H1 (cell line): Measurements from ENCODE around the gene DYRK1A. TPM values are rescaled to one million over a fixed set of nuclear protein-coding genes. Genes with fewer than 3 reads are reported as not detected.

ENCODE experiments used
- CTCF ChIA-PET: fragments of 300-600 bp; sonication (Branson Sonifier 250); formaldehyde crosslinking; loops from one replicate; lab custom pipeline; 2021; ENCODE audit not compliant: partially characterized antibody; lab: Charles Lee
- POLR2A ChIA-PET: fragments of 300-600 bp; sonication (Branson Sonifier 250); formaldehyde crosslinking; loops from one replicate; lab custom pipeline; 2021; ENCODE audit warnings: inconsistent platforms; ENCODE audit not compliant: partially characterized antibody; lab: Charles Lee
- DNase-seq, 2 experiments: peaks; one replicate each; pipeline versions ENCODE4 v3.0.0 to v3.0.0-alpha.2; 2010 to 2022; ENCODE audit warnings: low spot score in 2 of 2, low read depth in 1 of 2, mixed read lengths in 1 of 2
- FAIRE-seq: peaks from 2 replicates; lab custom pipeline; 2011; peaks lifted over from hg19 to GRCh38; lab: Jason Lieb, UNC
- H2AFZ ChIP-seq: 2 replicates; pipeline ENCODE4 v1.8.1; 2012; ENCODE audit warnings: low read length, inconsistent platforms
- H2AK5ac ChIP-seq: 2 replicates; pipeline ENCODE4 v1.6.1; 2013; ENCODE audit warnings: low read depth, low read length
- H2BK120ac ChIP-seq: replicated peaks from 2 replicates; pipeline ENCODE3; 2013; ENCODE audit warnings: low read depth, low read length, inconsistent platforms
- H2BK12ac ChIP-seq: 2 replicates; pipeline ENCODE4 v1.6.1; 2013; ENCODE audit warnings: low read depth, low read length
- H2BK15ac ChIP-seq: 2 replicates; pipeline ENCODE4 v1.6.1; 2013; ENCODE audit warnings: low read length
- H2BK20ac ChIP-seq: 2 replicates; pipeline ENCODE4 v1.6.1; 2013; ENCODE audit warnings: low read length
- H2BK5ac ChIP-seq: 2 replicates; pipeline ENCODE4 v1.6.1; 2013; ENCODE audit warnings: low read depth, low read length
- H3K14ac ChIP-seq: 2 replicates; pipeline ENCODE4 v1.6.1; 2013; ENCODE audit warnings: inconsistent platforms; ENCODE audit not compliant: insufficient read length
- H3K18ac ChIP-seq: 2 replicates; pipeline ENCODE4 v1.6.1; 2013; ENCODE audit warnings: low read length; ENCODE audit errors: extremely low read depth
- H3K23ac ChIP-seq: 2 replicates; pipeline ENCODE4 v1.6.1; 2013; ENCODE audit warnings: inconsistent platforms; ENCODE audit not compliant: insufficient read length
- H3K23me2 ChIP-seq: 2 replicates; pipeline ENCODE4 v1.6.1; 2013; ENCODE audit warnings: low read depth, low read length
- H3K27ac ChIP-seq: 2 replicates; pipeline ENCODE4 v1.6.1; 2011; ENCODE audit warnings: low read depth, low read length, inconsistent platforms
- H3K27me3 ChIP-seq, 4 experiments: replicated peaks in 1 of 4; 1 replicate in 1 of 4; 2 replicates in 3 of 4; pipeline versions ENCODE4 v1.6.1 to v1.8.1; 2011 to 2013; ENCODE audit warnings: low read length in 3 of 4, mild to moderate bottlenecking in 3 of 4, inconsistent platforms in 2 of 4, mixed read lengths in 2 of 4, moderate library complexity in 1 of 4; ENCODE audit not compliant: control insufficient read depth in 3 of 4, insufficient read depth in 3 of 4; ENCODE audit errors: extremely low read depth in 1 of 4
- H3K36me3 ChIP-seq, 4 experiments: 2 replicates each; pipeline versions ENCODE4 v1.6.1 to v1.8.1; 2011 to 2013; ENCODE audit warnings: mild to moderate bottlenecking in 4 of 4, low read length in 3 of 4, moderate library complexity in 2 of 4, control low read depth in 1 of 4, inconsistent platforms in 1 of 4; ENCODE audit not compliant: insufficient read depth in 4 of 4, control insufficient read depth in 2 of 4
- H3K4ac ChIP-seq: replicated peaks from 2 replicates; pipeline ENCODE3; 2013; ENCODE audit warnings: low read length, low read depth, mixed read lengths, inconsistent platforms; ENCODE audit not compliant: insufficient read length
- H3K4me1 ChIP-seq, 4 experiments: replicated peaks in 1 of 4; 1 replicate in 1 of 4; 2 replicates in 3 of 4; pipeline versions ENCODE4 v1.6.1 to v1.8.1; 2011 to 2013; ENCODE audit warnings: low read length in 3 of 4, inconsistent platforms in 2 of 4, mixed read lengths in 1 of 4; ENCODE audit not compliant: insufficient read depth in 4 of 4, control insufficient read depth in 3 of 4
- H3K4me2 ChIP-seq, 2 experiments: 2 replicates each; pipeline versions ENCODE4 v1.6.1 to v1.8.1; 2011 to 2013; ENCODE audit warnings: low read depth in 2 of 2, low read length in 2 of 2, control low read depth in 1 of 2, inconsistent platforms in 1 of 2, mild to moderate bottlenecking in 1 of 2; ENCODE audit not compliant: insufficient read depth in 1 of 2
- H3K4me3 ChIP-seq, 4 experiments: fragments of 200-600, 300-600 bp in 1 of 4; sonication (generic), shearing (Covaris generic), sonication (Bioruptor Twin) in 1 of 4; 2 replicates each; pipeline versions ENCODE4 v1.5.1 to v1.8.1; 2011 to 2016; ENCODE audit warnings: low read length in 4 of 4, low read depth in 3 of 4, control low read depth in 2 of 4, inconsistent platforms in 2 of 4, mild to moderate bottlenecking in 2 of 4, mixed read lengths in 1 of 4, moderate library complexity in 1 of 4; ENCODE audit not compliant: insufficient read depth in 2 of 4; ENCODE audit errors: extremely low read depth in 1 of 4
- H3K56ac ChIP-seq: replicated peaks from 2 replicates; pipeline ENCODE3; 2013; ENCODE audit warnings: low read depth, mild to moderate bottlenecking, mixed read lengths, low read length, inconsistent platforms; ENCODE audit not compliant: insufficient read length
- H3K79me1 ChIP-seq: 2 replicates; pipeline ENCODE4 v1.6.1; 2013; ENCODE audit warnings: low read depth, low read length, control low read depth
- H3K79me2 ChIP-seq, 2 experiments: 2 replicates each; pipeline versions ENCODE4 v1.6.1 to v1.8.1; 2012 to 2013; ENCODE audit warnings: low read length in 2 of 2, mild to moderate bottlenecking in 2 of 2, inconsistent platforms in 1 of 2; ENCODE audit not compliant: insufficient read depth in 2 of 2, control insufficient read depth in 1 of 2
- H3K9ac ChIP-seq, 4 experiments: replicated peaks in 1 of 4; 1 replicate in 1 of 4; 2 replicates in 3 of 4; pipeline versions ENCODE4 v1.6.1 to v1.8.1; 2011 to 2013; ENCODE audit warnings: low read depth in 3 of 4, low read length in 3 of 4, control low read depth in 2 of 4, mild to moderate bottlenecking in 2 of 4, moderate library complexity in 2 of 4, inconsistent platforms in 1 of 4; ENCODE audit errors: extremely low read depth in 1 of 4
- H3K9me3 ChIP-seq, 2 experiments: 2 replicates each; pipeline versions ENCODE4 v1.6.1 to v1.8.1; 2012 to 2013; ENCODE audit warnings: mild to moderate bottlenecking in 2 of 2, moderate library complexity in 2 of 2, control low read depth in 1 of 2, inconsistent platforms in 1 of 2, low read depth in 1 of 2, low read length in 1 of 2, mixed read lengths in 1 of 2; ENCODE audit not compliant: insufficient read depth in 2 of 2
- H4K20me1 ChIP-seq, 2 experiments: replicated peaks in 1 of 2; 2 replicates each; pipeline versions ENCODE3 to v1.8.1; 2011 to 2013; ENCODE audit warnings: inconsistent platforms in 2 of 2, low read length in 2 of 2, mild to moderate bottlenecking in 1 of 2; ENCODE audit not compliant: insufficient read depth in 2 of 2, control insufficient read depth in 1 of 2
- H4K5ac ChIP-seq: 2 replicates; pipeline ENCODE4 v1.6.1; 2013; ENCODE audit warnings: low read length, low read depth, mixed read lengths, inconsistent platforms; ENCODE audit not compliant: insufficient read length
- H4K8ac ChIP-seq: 2 replicates; pipeline ENCODE4 v1.8.0; 2013; ENCODE audit warnings: mild to moderate bottlenecking, moderate library complexity, low read length, inconsistent platforms; ENCODE audit not compliant: insufficient read depth; ENCODE audit errors: extremely low read depth
- H4K91ac ChIP-seq: replicated peaks from 2 replicates; pipeline ENCODE3; 2013; ENCODE audit warnings: low read length, mixed read lengths, inconsistent platforms; ENCODE audit not compliant: insufficient read length
- WGBS, 2 experiments: shearing (Covaris generic) in 1 of 2; methylation state at CpG; one replicate each; pipeline versions ENCODE4 v1.1.6 to v1.1.7; 2013 to 2015; ENCODE audit warnings: low lambda C conversion rate in 2 of 2, mixed read lengths in 2 of 2, inconsistent platforms in 1 of 2, low coverage in 1 of 2, missing lambda C conversion rate in 1 of 2; ENCODE audit not compliant: insufficient replicate concordance in 2 of 2, insufficient coverage in 1 of 2, insufficient read length in 1 of 2; ENCODE audit errors: extremely low coverage in 1 of 2, missing lambda C conversion rate in 1 of 2; 5-methylcytosine and 5-hydroxymethylcytosine counted together
- polyA plus RNA-seq, 7 experiments: library from polyadenylated mRNA; depleted of rRNA in 3 of 7; stranded (reverse) in 5 of 7; unstranded in 2 of 7; fragments of >200 nt in 5 of 7; fragments of 200-250 nt in 2 of 7; gene quantifications; 1 replicate in 5 of 7; 2 replicates in 1 of 7; 4 replicates in 1 of 7; pipeline versions ENCODE4 v1.2.1 to v1.2.3, GENCODE V29; 2011 to 2013; ENCODE audit warnings: missing spikeins in 2 of 7, mixed read lengths in 2 of 7
- total RNA-seq: library from RNA; stranded (reverse); fragmentation: NEBNext Ultra II Directional; extraction: Animal tissue kit (Norgen Biotek cat#: 25700); gene quantifications from 2 replicates; pipeline ENCODE4 v1.2.1, GENCODE V29; 2021

DYRK1A gene
- total and polyA plus RNA-seq, 2 of the 8 experiments (the other 6 are each of a cell fraction or from before 2014, with no cell fraction given) = 61.1 to 62.2 TPM

GRCh38 chr21:37503848-37504467 is 137.4 kb downstream of the DYRK1A start:
- peaks cover 24 to 49% (median 39%) of the 10 kb centered on the region in 4 experiments for H3K36me3 ChIP-seq
- H3K4me1 ChIP-seq = peaks cover 0 to 6% (median under 1%) of the 10 kb centered on the region in 4 experiments; a peak in 3 of 7 replicates
- H2AFZ ChIP-seq = no peak overlapping the region
- peaks cover 1 to 2% of the 10 kb centered on the region in 2 experiments for H4K20me1 ChIP-seq
- H3K79me2 ChIP-seq = peaks cover 0 to 51% of the 10 kb centered on the region in 2 experiments; a peak in 2 of 4 replicates
- no peak overlapping the region for H3K4ac ChIP-seq
- H4K91ac ChIP-seq = no peak overlapping the region
- no peak for FAIRE-seq
- H2BK5ac ChIP-seq = no peak overlapping the region
- WGBS, 2 experiments = 85% methylated on average over 5 of the region's 5 CpGs; no CpG with 5 or more reads in 1 of the 2 experiments
- H3K9me3 ChIP-seq = no peaks in the 10 kb centered on the region; a peak in 1 of 4 replicates
- no peaks in the 10 kb centered on the region; the same call in none of the 2 replicates for H3K79me1 ChIP-seq
- no peak overlapping the region for H3K18ac ChIP-seq
- H2BK15ac ChIP-seq = no peak overlapping the region
- POLR2A ChIA-PET = no interaction called here
- no peak overlapping the region for H3K4me2 ChIP-seq
- H3K27ac ChIP-seq = no peak overlapping the region
- H3K9ac ChIP-seq = no peak overlapping the region
- no peak overlapping the region for H3K14ac ChIP-seq
- no peaks in the 10 kb centered on the region for H3K23me2 ChIP-seq
- H3K4me3 ChIP-seq = no peak overlapping the region
- CTCF ChIA-PET = interaction anchor here (0.7 to 1.3 kb wide), 4 partner anchors 31 to 734 kb away, joined by 3 to 4 read pairs (median 3); no protein-coding TSS in a partner anchor
- no peak overlapping the region for H2AK5ac ChIP-seq
- no peak for DNase-seq
- H2BK12ac ChIP-seq = no peak overlapping the region
- H3K27me3 ChIP-seq = no peaks in the 10 kb centered on the region
- H4K5ac ChIP-seq = no peak overlapping the region
- no peak overlapping the region for H2BK20ac ChIP-seq
- H2BK120ac ChIP-seq = no peak overlapping the region
- no peak overlapping the region for H3K23ac ChIP-seq
- H3K56ac ChIP-seq = no peak overlapping the region
- H4K8ac ChIP-seq = no peak overlapping the region
